Suprapubic skin (tissue), 3 donors: ENCODE measurements around the gene SPTBN1.

Source experiments
- POLR2A ChIP-seq, 2 donors: fragments of 450-650 bp; IDR thresholded peaks; one replicate each; pipeline ENCODE4 v1.6.1; 2017; ENCODE audit warnings: antibody characterized with exemption in 2 of 2, mild to moderate bottlenecking in 2 of 2, moderate library complexity in 2 of 2
- TF ChIP-seq, protein P1 (sequence below), 2 donors: fragments of 200-600 bp in 1 of 2; fragments of 450-650 bp in 1 of 2; sonication (generic) in 1 of 2; IDR thresholded peaks; one replicate each; pipeline ENCODE4 v1.5.1; 2016 to 2019; ENCODE audit warnings: antibody characterized with exemption in 2 of 2, mild to moderate bottlenecking in 1 of 2, moderate library complexity in 1 of 2

DNA sequence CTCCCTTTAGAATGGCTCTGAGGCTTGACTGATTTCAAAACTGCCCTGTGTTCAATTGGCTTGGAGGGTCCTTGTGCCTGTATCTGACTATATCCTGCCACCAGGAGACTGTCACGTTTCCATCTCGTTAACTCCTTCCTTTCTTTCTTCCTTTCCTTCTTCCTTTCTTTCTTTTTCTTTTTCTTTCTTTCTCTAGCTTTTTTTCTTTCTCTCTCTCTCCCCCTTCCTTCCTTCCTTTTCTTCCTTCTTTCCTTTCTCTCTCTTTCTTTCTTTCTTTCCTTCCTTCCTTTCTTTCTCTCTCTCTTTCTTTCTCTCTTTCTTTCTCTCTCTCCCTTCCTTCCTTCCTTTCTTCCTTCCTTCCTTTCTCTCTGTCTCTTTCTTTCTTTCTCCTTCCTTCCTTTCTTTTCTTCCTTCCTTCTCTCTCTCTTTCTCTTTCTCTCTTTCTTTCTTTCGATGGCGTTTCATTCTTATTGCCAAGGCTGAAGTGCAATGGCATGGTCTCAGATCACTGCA lies 229.2 kb downstream of the SPTBN1 start:
- TF ChIP-seq, protein P1, sequence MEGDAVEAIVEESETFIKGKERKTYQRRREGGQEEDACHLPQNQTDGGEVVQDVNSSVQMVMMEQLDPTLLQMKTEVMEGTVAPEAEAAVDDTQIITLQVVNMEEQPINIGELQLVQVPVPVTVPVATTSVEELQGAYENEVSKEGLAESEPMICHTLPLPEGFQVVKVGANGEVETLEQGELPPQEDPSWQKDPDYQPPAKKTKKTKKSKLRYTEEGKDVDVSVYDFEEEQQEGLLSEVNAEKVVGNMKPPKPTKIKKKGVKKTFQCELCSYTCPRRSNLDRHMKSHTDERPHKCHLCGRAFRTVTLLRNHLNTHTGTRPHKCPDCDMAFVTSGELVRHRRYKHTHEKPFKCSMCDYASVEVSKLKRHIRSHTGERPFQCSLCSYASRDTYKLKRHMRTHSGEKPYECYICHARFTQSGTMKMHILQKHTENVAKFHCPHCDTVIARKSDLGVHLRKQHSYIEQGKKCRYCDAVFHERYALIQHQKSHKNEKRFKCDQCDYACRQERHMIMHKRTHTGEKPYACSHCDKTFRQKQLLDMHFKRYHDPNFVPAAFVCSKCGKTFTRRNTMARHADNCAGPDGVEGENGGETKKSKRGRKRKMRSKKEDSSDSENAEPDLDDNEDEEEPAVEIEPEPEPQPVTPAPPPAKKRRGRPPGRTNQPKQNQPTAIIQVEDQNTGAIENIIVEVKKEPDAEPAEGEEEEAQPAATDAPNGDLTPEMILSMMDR (IDR thresholded peaks at IDR 0.05): no peak
- TF ChIP-seq POLR2A (IDR thresholded peaks at IDR 0.05): no peak
